HT1080 (cell line): ENCODE data around the gene ARPC1A. TPM values are rescaled to one million over a fixed set of nuclear protein-coding genes. Genes with fewer than 3 reads are reported as not detected.
A peak's percentile ranks its signal among the peaks of the same experiment; 100 is the strongest.
"Not testable (repeated sequence)": the region's sequence is repeated elsewhere in the genome, so short reads cannot be mapped to it uniquely, and the experiment has no call there.

Experiments
- DNase-seq: peaks from one replicate; pipeline ENCODE4 v3.0.0-alpha.2; 2015; ENCODE audit warnings: low read depth
- polyA plus RNA-seq, 2 experiments: library from polyadenylated mRNA; depleted of rRNA; stranded (reverse); fragments of >200 nt; gene quantifications; 2 replicates each; pipeline ENCODE4 v1.2.3, GENCODE V29; 2015
- total RNA-seq: library from RNA; depleted of rRNA; stranded (reverse); fragments of >200 nt; shearing (Covaris generic); gene quantifications from 2 replicates; pipeline ENCODE4 v1.2.3, GENCODE V29; 2014; rRNA removed

The ARPC1A gene
- total RNA-seq = 292 and 359 TPM in 2 replicates
- 401 and 410 TPM in 2 replicates for polyA plus RNA-seq (2015; cell fraction: cytosol; rRNA removed)
- polyA plus RNA-seq (2015; cell fraction: nucleus; rRNA removed) = 136 and 140 TPM in 2 replicates

DNA sequence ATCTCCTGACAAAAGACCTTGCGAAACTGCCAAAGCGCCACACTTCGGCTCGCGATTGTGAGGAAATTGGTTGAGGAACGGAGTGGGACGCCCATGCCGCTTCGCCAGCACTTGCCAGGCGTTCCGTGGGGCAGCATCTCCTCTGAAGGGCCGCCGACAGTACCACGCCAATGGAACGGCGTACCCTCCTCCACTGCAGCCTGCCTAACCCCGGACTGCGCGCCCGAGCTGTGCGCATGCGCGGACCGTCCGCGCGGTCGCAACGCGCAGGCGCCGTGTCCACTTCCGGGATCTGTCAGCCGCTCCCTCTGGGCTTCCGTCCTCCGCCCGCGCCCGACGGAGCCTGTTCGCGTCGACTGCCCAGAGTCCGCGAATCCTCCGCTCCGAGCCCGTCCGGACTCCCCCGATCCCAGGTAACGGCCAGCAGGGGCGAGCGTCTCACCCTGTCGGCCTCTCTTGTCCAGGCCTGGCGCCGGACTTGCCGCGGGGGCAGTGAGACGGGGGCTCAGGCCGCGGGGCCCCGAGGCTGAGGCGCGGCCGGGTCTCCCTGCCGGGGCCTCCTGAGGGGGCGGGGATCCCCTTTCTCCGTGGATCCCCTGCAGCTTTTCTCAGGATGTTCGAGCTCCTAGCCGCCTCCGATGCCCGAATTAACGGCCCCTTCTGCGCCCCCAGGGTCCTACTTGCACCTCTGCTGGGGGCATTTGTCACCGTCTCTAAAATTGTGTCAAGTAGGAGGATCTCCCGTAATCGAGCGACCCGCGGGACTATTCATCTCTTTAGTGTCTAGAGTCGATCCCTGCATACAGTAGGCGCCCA is at the start of gene ARPC1A:
Gene ARPC1A (plus strand): TSS at position 307 of the 816 bp plus-strand sequence. CDS start 7,456 bp downstream, outside the sequence.
- peak; percentile 93 for DNase-seq

DNA sequence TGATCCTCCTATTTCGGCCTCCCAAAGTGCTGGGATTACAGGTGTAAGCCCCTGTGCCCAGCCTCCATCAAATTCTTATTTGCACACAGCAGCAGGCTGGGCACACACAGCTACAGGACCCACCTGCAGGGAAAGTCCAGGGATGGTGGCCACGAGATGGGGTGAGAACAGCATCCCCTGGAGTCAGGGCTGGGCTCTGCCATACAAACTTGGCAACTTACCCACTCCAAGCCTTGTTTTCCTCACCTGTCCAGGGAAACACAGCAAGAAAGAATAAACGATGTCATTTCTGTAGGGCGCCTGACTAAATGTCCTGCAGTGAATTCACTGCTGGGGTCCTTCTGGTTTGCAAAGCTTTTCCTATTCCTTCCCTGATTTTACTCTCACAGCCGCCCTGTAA is 47.5 kb upstream of the ARPC1A start:
- DNase-seq = no peak

DNA sequence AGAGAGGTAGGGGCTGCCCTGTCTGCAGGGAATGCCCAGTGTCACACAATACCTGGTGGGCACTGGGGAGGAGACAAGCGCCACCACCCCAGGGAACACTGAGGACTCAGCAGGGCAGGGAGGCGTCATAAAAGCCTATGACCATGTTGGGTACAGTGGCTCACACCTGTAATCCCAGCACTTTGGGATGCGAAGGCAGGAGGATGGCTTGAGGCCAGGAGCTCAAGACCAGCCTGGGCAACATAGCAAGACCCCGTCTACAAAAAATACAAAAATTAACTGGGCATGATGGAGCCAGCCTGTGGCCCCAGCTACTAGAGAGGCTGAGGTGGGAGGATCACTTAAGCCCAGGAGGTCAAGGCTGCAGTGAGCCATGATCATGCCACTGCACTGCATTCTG is 41.5 kb upstream of the ARPC1A start:
- DNase-seq = not testable (repeated sequence)

DNA sequence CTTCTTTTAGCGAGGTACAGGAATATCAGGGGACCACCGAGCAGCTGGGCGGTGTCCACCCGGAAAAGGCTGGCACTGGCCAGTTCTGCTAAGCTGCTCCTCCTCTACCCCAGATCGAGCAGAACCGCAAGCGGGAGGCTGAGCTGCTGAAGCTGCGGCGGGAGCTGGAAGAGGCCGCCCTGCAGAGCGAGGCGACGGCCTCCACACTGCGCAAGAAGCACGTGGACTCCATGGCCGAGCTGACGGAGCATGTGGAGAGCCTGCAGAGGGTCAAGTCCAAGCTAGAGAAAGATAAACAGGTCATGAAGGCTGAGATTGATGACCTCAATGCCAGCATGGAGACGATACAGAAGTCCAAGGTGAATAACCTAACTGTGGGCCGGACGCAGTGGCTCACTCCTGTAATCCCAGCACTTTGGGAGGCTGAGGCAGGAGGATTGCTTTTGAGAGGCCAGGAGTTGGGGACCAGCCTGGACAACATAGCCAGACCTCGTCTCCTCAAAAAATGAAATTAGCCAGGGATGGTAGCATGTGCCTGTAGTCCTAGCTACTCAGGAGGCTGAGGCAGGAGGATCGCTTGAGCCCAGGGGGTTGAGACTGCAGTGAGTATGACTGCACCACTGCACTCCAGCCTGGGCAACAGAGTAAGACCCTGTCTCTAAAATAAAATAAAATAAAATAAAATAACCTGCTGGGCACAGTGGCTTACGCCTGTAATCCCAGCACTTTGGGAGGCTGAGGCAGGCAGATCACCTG is 37.7 kb upstream of the ARPC1A start:
- DNase-seq = no peak

DNA sequence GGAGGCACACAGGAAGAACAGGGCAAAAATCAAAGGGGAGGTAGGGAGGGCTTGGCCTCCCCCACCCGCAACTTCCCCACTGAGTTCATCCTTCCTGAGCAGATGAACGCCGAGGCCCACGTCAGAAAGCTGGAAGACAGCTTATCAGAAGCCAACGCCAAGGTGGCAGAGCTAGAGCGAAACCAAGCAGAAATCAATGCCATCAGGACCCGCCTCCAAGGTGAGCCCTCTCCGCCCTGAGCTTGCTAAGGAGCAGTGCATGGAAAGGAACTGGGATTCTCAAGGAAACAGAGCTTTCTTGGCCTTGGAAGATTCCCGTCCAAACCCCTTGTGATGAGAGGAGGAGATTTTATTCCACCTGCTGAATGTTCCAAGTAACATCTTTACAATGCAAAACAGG is 36.5 kb upstream of the ARPC1A start:
- no peak for DNase-seq

DNA sequence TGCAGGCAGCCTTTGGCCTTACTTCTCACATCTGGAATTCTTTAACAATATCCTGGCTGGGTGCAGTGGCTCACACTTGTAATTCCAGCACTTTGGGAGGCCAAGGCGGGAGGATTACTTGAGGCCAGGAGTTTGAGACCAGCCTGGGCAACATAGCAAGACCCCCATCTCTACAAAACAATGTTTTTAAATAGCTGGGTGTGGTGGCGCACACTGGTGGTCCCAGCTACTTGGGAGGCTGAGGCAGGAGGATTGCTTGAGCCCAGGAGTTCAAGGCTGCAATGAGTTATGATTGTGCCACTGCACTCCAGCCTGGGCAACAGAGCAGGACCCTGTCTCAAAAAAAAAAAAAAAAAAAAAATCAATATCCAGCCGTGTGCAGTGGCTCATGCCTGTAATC is 35.5 kb upstream of the ARPC1A start:
- not testable (repeated sequence) for DNase-seq

DNA sequence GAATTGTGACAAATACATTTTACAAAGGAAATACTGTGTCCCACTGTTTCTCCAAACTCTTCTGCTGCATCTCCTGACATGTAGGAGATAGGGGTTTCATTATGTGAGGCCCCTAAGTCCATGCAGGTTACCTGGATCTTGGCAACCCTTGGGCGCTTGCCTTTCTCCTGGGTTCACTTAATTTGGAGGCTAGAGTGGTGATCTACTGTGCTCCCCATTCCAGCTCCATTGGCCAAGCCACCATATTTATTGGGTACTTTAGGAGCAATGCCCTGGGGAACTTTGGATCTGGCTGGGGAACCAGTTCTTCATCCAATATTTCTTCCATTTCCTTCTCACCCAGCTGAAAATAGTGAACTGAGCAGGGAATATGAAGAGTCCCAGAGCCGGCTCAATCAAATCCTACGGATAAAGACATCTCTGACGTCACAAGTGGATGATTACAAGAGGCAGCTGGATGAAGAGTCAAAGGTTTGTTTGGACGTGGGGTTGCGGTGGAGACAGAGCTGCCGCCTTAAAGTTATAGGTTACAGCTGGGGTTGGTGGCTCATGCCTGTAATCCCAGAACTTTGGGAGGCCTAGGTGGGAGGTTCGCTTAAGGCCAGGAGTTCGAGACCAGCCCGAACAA is 34.6 kb upstream of the ARPC1A start:
- DNase-seq = no peak

DNA sequence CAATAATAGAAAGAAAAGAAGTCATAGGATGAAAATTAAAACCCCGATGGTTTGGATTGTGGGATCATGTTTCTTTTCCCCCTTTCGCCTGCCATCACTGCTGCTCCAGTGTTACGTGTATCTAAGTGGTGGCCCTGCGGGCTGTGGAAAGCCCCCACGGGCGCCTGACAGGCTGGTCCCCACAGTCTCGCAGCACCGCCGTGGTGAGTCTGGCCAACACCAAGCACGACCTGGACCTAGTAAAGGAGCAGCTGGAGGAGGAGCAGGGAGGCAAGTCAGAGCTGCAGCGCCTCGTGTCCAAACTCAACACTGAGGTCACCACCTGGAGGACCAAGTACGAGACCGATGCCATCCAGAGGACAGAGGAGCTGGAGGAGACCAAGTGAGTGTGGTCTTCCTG is 33.6 kb upstream of the ARPC1A start:
- no peak for DNase-seq

DNA sequence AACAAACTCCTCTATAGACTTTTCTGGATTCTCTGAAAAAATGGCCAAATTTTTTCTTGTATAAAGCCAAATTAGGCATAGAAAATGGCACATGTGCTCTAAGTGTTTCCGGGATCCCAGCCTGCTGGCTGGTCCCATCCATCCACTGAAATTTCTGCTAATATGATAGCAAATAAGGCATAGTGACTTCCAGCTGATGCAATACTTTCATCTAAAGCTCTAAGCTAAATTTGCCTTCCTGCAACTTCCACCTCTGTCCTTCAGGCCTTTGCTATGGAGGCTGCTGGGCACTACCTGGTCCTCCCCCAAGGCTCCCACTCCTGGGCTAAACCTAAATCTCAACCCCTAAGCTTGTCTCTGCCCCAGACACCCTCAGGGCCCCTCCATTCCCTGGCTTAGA is 32.5 kb upstream of the ARPC1A start:
- no peak for DNase-seq

DNA sequence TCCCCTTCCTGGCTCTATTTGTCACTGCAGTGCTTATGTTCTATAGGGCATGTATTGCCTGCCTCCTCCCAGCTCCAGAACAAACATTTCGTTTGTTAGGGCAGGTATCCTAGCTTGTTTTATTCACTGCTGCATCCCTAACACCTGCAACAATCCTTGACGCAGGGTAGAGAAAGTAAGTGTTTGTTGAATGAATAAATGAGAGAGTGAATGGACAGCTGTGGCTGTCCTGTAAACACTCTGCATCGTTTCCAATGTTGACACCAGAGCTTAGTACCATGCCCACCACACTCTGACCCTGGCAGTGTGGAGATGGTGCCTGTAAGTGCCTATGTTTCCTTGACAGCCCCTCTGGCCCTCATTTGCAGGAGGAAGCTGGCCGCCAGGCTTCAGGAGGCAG is 32.0 kb upstream of the ARPC1A start:
- DNase-seq = no peak

DNA sequence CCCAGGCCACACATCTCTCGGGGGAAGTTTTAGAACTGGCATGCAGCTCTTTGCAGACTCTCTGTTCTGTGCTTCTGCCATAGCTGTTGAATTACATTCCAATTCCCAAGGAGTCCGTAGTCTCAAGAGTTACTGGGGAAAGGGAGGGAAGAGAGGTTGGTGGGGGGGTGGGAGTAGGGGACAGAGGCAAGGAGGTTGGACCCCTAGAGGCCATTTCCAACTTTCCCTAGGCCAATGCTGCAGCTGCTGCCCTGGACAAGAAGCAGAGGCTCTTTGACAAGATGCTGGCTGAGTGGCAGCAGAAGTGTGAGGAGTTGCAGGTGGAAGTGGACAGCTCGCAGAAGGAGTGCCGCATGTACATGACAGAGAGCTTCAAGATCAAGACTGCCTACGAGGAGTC is 29.2 kb upstream of the ARPC1A start:
- DNase-seq = no peak

DNA sequence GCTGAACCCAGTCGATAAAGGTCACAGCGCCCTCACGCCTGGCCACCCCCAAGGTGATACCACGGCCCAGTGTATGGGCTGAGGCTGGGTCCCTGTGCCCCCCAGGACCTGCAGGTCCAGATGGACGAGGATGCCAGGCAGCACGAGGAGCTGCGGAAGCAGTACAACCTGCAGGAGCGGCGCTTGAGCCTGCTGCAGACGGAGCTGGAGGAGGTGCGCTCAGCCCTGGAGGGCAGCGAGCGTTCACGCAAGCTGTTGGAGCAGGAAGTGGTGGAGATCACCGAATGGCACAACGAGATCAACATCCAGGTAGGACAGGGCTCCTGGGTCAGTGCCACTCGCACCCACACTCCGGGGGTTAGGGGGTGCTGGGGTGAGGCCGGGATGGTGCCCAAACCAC is 24.2 kb upstream of the ARPC1A start:
- no peak for DNase-seq

DNA sequence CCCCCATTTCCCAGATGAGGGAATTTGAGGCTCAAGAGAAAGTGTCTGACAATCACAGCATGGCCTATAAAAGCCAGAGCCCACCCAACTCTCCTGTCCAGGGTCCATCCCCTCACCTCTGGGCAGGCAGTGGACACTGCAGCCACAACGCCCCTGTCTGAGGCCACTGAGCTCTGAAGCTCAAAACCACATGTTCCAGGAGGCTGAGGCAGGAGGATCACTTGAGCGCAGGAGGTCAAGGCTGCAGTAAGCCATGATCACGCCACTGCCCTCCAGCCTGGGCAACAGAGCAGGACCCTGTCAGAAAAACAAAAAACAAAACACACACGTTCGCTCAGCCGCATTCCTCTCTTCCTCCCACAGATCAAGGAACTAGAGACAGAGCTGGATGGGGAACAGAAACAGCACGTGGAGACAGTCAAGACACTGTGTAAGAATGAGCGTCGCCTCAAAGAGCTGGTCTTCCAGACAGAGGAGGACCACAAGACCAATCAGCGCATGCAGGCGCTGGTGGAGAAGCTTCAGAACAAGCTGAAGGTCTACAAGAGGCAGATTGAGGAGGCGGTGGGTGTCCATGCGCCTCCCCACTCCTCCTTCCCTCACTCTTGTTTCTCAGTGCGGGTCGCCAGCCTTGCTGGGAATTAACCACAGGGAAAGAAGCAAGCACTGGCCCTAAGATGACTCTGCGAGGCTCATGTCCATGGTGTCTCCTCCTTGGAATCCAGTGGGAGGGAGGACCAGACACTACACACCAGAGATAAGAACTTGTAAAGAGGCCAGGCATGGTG is 20.0 kb upstream of the ARPC1A start:
- DNase-seq = no peak

DNA sequence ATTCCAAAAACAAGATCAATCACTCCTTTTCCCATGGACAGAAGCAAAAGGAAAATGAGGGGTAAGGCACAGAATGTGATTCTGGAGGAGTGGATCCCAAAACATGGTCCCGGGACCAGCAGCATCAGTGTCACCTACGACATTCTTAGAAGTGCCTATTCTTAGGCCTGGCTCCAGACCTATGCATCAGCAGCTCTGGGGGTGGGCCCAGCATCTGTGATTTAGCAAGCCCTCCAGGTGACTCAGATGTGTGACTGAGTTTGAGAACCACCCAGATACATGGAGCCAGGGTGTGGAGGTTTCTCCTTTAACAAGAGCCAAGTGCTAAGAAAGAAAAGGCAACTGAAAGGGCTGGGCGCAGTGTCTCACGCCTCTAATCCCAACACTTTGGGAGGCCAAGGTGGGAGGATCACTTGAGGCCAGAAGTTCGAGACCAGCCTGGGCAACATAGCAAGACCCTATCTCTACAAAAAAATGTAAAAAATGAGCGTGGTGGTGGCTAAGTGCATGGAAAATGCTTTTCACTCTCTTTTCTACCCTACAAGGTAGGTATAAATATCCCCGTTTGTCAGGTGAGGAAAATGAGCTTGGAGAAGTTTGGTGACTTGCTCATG is 17.1 kb upstream of the ARPC1A start:
- peak; percentile 61 for DNase-seq

DNA sequence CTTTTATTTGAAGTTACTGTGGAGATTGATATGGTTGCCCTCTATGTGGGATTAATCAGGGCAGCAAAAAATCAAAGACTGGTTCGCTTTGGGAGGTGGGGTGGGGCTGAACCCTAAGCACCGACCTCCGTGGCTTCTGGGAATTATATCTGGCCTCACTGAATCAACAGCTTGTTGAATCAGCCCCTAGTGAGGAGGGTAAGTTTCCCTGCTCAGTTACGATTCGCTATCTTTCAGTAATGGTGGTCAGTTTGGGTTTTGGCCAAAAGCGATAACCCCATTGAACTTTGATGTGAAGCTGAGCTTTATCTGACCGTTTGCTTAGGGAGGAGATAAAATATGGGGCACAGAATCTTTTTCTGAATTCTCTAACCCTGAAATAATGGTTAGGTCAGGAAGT is 16.6 kb upstream of the ARPC1A start:
- DNase-seq = no peak

DNA sequence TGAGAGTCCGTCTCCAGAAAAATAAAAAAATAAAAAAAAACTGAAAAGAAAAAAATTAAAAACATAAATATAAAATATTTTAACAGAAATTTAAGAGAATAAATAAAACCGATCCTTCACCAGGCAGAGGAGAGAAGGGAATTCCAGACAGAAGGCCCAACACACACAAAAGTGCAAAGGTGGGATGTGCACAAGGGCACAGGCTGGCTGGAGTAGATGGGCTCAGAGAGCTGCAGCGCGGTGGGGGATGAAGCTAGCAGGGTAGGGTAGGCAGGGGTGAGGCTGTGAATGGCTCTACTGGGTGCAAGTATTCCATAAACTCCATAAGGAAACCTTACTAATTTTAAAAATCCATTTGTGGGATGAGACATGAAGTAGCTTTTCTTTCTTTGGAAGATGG is 15.7 kb upstream of the ARPC1A start:
- DNase-seq = no peak

DNA sequence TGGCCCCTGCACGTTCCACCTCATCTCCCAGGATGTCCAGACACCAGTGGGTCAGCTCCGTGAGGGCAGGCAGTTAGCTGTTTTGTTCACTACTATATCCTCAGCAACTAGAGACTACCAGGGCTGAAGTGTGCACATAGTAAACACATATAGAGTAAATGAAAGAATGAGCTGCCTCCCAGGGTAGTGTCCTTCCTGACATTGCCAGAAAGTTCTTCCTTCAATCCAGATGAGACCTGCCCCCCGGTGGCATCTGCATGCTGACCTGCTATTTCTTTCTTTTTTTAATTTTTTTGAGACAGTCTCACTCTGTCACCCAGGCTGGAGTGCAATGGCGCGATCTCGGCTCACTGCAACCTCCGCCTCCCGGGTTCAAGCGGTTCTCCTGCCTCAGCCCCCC is 14.0 kb upstream of the ARPC1A start:
- peak; percentile 23 for DNase-seq

DNA sequence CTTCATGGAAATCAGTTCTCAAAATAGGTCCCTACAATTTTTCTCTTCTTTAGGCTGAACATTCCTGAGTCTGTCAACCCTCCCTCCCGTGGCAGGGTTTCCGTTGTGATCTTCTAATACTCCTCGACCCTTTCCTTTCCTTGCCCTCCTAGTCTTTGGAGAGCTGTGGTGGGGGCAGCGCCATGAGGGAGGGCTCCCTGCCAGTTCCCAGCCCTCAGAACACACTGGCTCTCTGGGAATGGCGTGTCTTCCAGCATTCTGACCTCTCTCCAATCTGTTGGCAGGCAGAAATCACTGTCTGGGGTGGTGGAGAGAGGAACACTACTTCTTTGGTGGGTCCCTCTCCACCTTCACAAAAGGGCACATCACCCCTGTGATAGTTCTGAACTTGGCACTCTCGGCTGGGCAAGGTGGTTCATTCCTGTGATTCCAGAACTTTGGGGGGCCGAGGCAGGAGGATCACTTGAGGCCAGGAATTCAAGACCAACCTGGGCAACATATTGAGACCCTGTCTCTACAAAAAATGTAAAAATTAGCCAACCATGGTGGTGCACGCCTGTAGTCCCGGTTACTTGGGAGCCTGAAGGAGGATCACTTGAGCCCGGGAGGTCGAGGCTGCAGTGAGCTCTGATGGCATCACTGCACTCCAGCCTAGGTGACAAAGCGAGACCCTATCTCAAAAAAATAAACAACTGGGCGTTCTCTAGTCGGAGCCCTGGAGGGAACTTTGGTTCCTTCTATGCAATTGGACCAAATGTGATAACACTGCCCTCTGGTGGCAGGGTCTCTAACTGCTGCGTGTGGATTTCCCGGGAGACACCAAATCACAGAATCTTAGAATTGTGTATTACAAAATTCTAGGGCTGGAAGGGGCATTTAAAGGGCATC is 13.1 kb upstream of the ARPC1A start:
- peak; percentile 60 for DNase-seq

DNA sequence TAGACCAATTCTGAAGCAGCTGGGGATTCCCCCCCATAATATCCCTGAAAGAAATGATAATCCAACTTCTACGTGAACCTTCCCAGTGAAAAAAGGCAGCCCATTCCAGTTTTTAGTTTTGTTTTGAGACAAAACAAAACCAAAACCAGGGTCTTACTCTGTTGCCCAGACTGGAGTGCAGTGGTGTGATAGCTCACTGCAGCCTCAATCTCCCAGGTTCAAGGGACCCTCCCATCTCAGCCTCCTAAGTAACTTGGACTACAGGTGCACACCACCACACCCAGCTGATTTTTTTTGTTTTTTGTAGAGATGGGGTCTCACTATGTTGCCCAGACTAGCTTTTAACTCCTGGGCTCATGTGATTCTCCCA is 12.5 kb upstream of the ARPC1A start:
- DNase-seq = no peak

DNA sequence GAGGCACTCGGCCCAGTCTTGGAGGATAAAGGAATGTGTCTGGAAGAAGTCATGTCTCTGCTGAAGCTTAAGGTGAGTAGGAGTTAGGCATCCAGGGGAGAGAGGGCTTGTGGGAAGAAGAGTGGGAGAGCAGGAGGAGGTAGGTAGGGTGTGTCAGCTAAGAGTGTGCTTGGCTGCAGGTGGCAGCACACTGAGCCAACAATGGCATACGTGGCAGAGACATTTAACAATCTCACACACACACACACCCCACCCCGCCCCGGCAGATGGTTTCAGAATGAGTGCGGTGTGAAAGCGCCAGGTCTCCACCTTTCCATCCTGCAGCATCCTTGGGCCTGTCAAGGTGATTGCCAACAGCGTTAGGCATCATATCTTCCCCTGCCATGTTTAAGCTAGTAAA is 11.2 kb upstream of the ARPC1A start:
- no peak for DNase-seq
